OCI-LY7 (cell line): ENCODE results near the gene PTGR1.

Experiments
- EZH2phosphoT487 ChIP-seq: fragments of 200-600 bp; sonication (generic); IDR thresholded peaks from 2 replicates; pipeline ENCODE4 v1.6.1; 2018; ENCODE audit warnings: low read depth, borderline replicate concordance, mild to moderate bottlenecking, mixed run types, antibody characterized with exemption, low read length, moderate library complexity, mixed read lengths
- TF ChIP-seq, protein P1 (sequence below): fragments of 200-600 bp; sonication (generic); conservative IDR thresholded peaks from 2 replicates; pipeline ENCODE4 v1.5.1; 2014; ENCODE audit warnings: mild to moderate bottlenecking, antibody characterized with exemption, low read length, moderate library complexity, mixed read lengths

DNA sequence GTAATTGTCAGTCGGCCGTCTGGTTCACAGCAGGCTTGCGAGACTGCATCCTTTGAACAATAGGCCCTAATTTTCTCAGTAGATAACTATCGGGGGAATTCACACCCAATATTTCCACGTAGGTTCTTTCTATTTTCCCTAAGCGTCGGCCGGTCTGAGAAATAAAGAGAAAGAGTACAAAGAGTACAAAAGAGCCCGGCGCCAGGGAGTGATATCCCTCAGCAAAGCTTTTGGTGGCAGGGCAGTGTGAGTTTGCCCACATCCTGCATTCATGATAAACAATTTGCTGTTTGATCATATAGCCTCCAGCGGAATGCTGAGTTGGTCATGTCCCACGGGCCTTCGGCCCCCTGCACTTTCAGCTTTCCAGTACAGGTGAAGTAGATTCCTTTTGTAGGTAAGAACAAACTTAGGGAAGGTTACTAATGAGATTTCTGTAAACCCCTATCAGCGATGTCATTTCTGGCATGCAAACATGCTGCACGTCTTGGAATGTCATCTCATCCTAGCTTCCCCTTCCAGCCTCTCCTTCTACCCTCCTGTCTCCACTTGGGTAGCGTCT lies 4.7 kb upstream of the PTGR1 start:
- TF ChIP-seq, protein P1, sequence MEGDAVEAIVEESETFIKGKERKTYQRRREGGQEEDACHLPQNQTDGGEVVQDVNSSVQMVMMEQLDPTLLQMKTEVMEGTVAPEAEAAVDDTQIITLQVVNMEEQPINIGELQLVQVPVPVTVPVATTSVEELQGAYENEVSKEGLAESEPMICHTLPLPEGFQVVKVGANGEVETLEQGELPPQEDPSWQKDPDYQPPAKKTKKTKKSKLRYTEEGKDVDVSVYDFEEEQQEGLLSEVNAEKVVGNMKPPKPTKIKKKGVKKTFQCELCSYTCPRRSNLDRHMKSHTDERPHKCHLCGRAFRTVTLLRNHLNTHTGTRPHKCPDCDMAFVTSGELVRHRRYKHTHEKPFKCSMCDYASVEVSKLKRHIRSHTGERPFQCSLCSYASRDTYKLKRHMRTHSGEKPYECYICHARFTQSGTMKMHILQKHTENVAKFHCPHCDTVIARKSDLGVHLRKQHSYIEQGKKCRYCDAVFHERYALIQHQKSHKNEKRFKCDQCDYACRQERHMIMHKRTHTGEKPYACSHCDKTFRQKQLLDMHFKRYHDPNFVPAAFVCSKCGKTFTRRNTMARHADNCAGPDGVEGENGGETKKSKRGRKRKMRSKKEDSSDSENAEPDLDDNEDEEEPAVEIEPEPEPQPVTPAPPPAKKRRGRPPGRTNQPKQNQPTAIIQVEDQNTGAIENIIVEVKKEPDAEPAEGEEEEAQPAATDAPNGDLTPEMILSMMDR: no peak
- no peak for TF ChIP-seq EZH2phosphoT487
